IMR-90 (cell line): ENCODE measurements around the gene PC. TPM values are rescaled to one million over a fixed set of nuclear protein-coding genes. Genes with fewer than 3 reads are reported as not detected.

Source experiments
- ATAC-seq: fragments of 200-7000 bp; cut with Tn5 transposase; 2 replicates; pipeline ENCODE4 v1.9.1; 2020; ENCODE audit warnings: low read depth, mild to moderate bottlenecking, moderate library complexity
- BruUV-seq: library from RNA; stranded (reverse); fragments of 400-500 nt; replicated peaks from 2 replicates; lab custom pipeline; 2021; lab: Mats Ljungman, UMichigan
- CTCF ChIA-PET: fragments of 300-600 bp; formaldehyde crosslinking; extraction: SDS; loops from one replicate; lab custom pipeline; 2021; ENCODE audit warnings: antibody characterized with exemption; lab: Yijun Ruan, JAX
- POLR2A ChIA-PET: fragments of 300-600 bp; sonication (Branson Sonifier 250); formaldehyde crosslinking; loops from one replicate; lab custom pipeline; 2022; ENCODE audit warnings: antibody characterized with exemption; ENCODE audit not compliant: unreplicated experiment; lab: Charles Lee
- DNase-seq: peaks from one replicate; pipeline ENCODE4 v3.0.0; 2013
- H2AFZ ChIP-seq: replicated peaks from 2 replicates; pipeline ENCODE3; 2013; ENCODE audit warnings: low read length, mild to moderate bottlenecking; ENCODE audit not compliant: poor library complexity
- H2AK5ac ChIP-seq: 2 replicates; pipeline ENCODE4 v1.6.1; 2013; ENCODE audit warnings: low read depth, low read length, inconsistent platforms
- H2AK9ac ChIP-seq: replicated peaks from 2 replicates; pipeline ENCODE3; 2013; ENCODE audit warnings: mild to moderate bottlenecking, low read depth, low read length, moderate library complexity; ENCODE audit not compliant: poor library complexity
- H2BK120ac ChIP-seq: 2 replicates; pipeline ENCODE4 v1.6.1; 2013; ENCODE audit warnings: low read depth, low read length, inconsistent platforms
- H2BK15ac ChIP-seq: 3 replicates; pipeline ENCODE4 v1.6.1; 2013; ENCODE audit warnings: low read depth, low read length, inconsistent platforms
- H2BK20ac ChIP-seq: 2 replicates; pipeline ENCODE4 v1.6.1; 2013; ENCODE audit warnings: low read depth, mild to moderate bottlenecking, inconsistent platforms, low read length, moderate library complexity
- H2BK5ac ChIP-seq: 2 replicates; pipeline ENCODE4 v1.6.1; 2013; ENCODE audit warnings: mild to moderate bottlenecking, low read depth, low read length, inconsistent platforms; ENCODE audit not compliant: poor library complexity, severe bottlenecking
- H3K14ac ChIP-seq: replicated peaks from 2 replicates; pipeline ENCODE4 v1.6.1; 2013; ENCODE audit warnings: low read depth, low read length, inconsistent platforms
- H3K18ac ChIP-seq: 2 replicates; pipeline ENCODE4 v1.6.1; 2013; ENCODE audit warnings: low read depth, low read length, control low read depth
- H3K23ac ChIP-seq: 2 replicates; pipeline ENCODE4 v1.6.1; 2013; ENCODE audit warnings: low read depth, low read length, inconsistent platforms
- H3K27ac ChIP-seq: 2 replicates; pipeline ENCODE4 v1.5.1; 2013; ENCODE audit warnings: mild to moderate bottlenecking, control low read depth, low read length; ENCODE audit not compliant: insufficient read depth
- H3K27me3 ChIP-seq: 2 replicates; pipeline ENCODE4 v1.6.1; 2013; ENCODE audit warnings: low read length; ENCODE audit not compliant: control insufficient read depth, insufficient read depth
- H3K36me3 ChIP-seq: 2 replicates; pipeline ENCODE4 v1.6.1; 2013; ENCODE audit warnings: low read length, mixed read lengths; ENCODE audit not compliant: control insufficient read depth, insufficient read depth
- H3K4ac ChIP-seq: 2 replicates; pipeline ENCODE4 v1.6.1; 2013; ENCODE audit warnings: low read depth, low read length, inconsistent platforms
- H3K4me1 ChIP-seq: 2 replicates; pipeline ENCODE4 v1.6.1; 2013; ENCODE audit warnings: low read length, mixed read lengths; ENCODE audit not compliant: control insufficient read depth, insufficient read depth
- H3K4me2 ChIP-seq: 2 replicates; pipeline ENCODE4 v1.6.1; 2013; ENCODE audit warnings: low read depth, mild to moderate bottlenecking, control low read depth, low read length, moderate library complexity
- H3K4me3 ChIP-seq: 2 replicates; pipeline ENCODE4 v1.5.1; 2013; ENCODE audit warnings: low read depth, mild to moderate bottlenecking, control low read depth, low read length, moderate library complexity; ENCODE audit not compliant: insufficient read depth
- H3K56ac ChIP-seq: 2 replicates; pipeline ENCODE4 v1.6.1; 2013; ENCODE audit warnings: low read length, inconsistent platforms; ENCODE audit not compliant: insufficient read depth; ENCODE audit errors: extremely low read depth
- H3K79me1 ChIP-seq, 2 experiments: 2 replicates each; pipeline ENCODE4 v1.6.1; 2013; ENCODE audit warnings: low read length in 2 of 2, inconsistent platforms in 1 of 2, low read depth in 1 of 2
- H3K9ac ChIP-seq: 2 replicates; pipeline ENCODE4 v1.6.1; 2013; ENCODE audit warnings: low read depth, low read length, control low read depth
- H3K9me1 ChIP-seq: 2 replicates; pipeline ENCODE4 v1.6.1; 2013; ENCODE audit warnings: low read length, inconsistent platforms; ENCODE audit not compliant: insufficient read depth
- H3K9me3 ChIP-seq: 2 replicates; pipeline ENCODE4 v1.6.1; 2013; ENCODE audit warnings: low read length; ENCODE audit not compliant: control insufficient read depth, insufficient read depth
- H4K20me1 ChIP-seq: 2 replicates; pipeline ENCODE4 v1.6.1; 2013; ENCODE audit warnings: low read length, inconsistent platforms; ENCODE audit not compliant: insufficient read depth
- H4K5ac ChIP-seq: 2 replicates; pipeline ENCODE4 v1.6.1; 2013; ENCODE audit warnings: mild to moderate bottlenecking, low read depth, low read length, control low read depth
- H4K8ac ChIP-seq, 2 experiments: 2 replicates each; pipeline ENCODE4 v1.6.1; 2013; ENCODE audit warnings: low read depth in 2 of 2, low read length in 2 of 2, control low read depth in 1 of 2, inconsistent platforms in 1 of 2
- H4K91ac ChIP-seq: 2 replicates; pipeline ENCODE4 v1.6.1; 2013; ENCODE audit warnings: low read depth, low read length, inconsistent platforms; ENCODE audit not compliant: insufficient read depth
- BHLHE40 ChIP-seq: fragments of 150-350 bp; IDR thresholded peaks from 2 replicates; pipeline ENCODE4 v1.6.1; 2016; ENCODE audit warnings: mild to moderate bottlenecking, low read depth, low read length
- NFE2L2 ChIP-seq: fragments of 150-350 bp; IDR thresholded peaks from 2 replicates; pipeline ENCODE4 v1.6.1; 2016; ENCODE audit warnings: low read depth, mild to moderate bottlenecking, low read length
- RCOR1 ChIP-seq: IDR thresholded peaks from 2 replicates; pipeline ENCODE4 v1.6.1; 2012; ENCODE audit warnings: mild to moderate bottlenecking, low read length, improper control_type of control experiment; ENCODE audit not compliant: insufficient replicate concordance
- WGBS, 2 experiments: methylation state at CpG; one replicate each; pipeline versions ENCODE4 v1.1.5 to v1.1.7; 2013; ENCODE audit warnings: missing lambda C conversion rate in 2 of 2; ENCODE audit not compliant: insufficient read length in 1 of 2; ENCODE audit errors: extremely low coverage in 2 of 2; 5-methylcytosine and 5-hydroxymethylcytosine counted together
- dilution Hi-C: fragments of 300-500 bp; cut with HindIII; formaldehyde crosslinking; loops from one replicate; pipeline ENCODE4 v1.14.3; 2018; ENCODE audit warnings: low sequenced_read_pairs; ENCODE audit not compliant: unreplicated experiment
- in situ Hi-C: fragments of 300-500 bp; cut with MboI; formaldehyde crosslinking; loops from 3 replicates; pipeline ENCODE4 v1.14.3; 2019; ENCODE audit warnings: low sequenced_read_pairs, inconsistent platforms, mixed read lengths
- intact Hi-C: fragments of 100-400 bp; cut with micrococcal nuclease; formaldehyde crosslinking; loops from 2 replicates; pipeline ENCODE4 v1.10.0; 2022
- polyA plus RNA-seq, 3 experiments: library from polyadenylated mRNA; depleted of rRNA; stranded (reverse); fragments of >200 nt; gene quantifications; 2 replicates each; pipeline ENCODE4 v1.2.3, GENCODE V29; 2012; ENCODE audit warnings: low replicate concordance in 1 of 3
- total RNA-seq: library from RNA; depleted of rRNA; stranded (reverse); fragments of >200 nt; gene quantifications from 2 replicates; pipeline ENCODE4 v1.2.3, GENCODE V29; 2012

The PC gene
- total and polyA plus RNA-seq, 2 of the 4 experiments (the other 2 are of a cell fraction): 13.6 to 15.7 TPM

DNA sequence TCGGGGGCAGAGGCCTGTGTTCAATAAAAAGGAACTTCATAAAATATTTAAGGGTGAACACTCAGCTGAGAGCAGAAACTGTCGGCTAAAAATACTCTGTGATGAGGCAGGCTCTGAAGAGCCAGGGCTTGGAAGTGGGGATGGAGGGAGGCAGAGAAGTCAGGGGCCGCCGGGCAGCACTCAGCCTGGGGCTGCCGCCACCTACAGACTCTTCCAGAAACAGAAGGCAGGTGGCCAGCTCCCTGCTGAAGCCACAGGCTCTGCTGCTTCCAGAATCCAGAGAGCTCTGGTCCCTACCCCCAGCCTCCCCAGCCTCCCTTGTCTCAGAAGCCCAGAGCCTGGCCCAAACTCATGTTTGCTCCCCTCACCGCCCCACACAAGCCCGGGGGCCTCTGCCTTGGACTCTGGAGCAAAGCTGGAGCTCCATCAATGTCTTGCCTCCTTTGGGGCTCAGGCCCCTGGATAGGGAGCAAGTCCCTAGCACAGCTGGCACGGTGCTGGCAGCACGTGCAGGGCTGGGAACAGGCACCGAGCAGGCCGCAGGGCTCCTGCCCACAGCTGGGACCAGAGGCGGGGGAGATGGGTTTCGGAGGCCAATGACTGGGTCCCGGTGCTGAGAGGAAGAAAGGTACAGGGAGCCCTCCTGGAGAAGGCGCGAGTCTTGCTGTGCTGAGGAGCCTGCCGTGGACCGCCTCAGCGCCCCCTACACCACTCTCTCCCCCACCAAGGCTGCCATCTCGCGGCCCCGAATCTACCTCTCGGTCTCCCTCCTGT is 93.1 kb downstream of the PC start:
- POLR2A ChIA-PET: no interaction called here
- in situ Hi-C loops: no loop called here
- 79% methylated on average over 5 of the region's 23 CpGs; no CpG with 5 or more reads in 1 of the 2 experiments for WGBS, 2 experiments

More for the DNA sequence above, 93.1 kb downstream of the PC start:
- peaks cover 51% of the 10 kb centered on the region; the same call in 1 of the 2 replicates for H3K36me3 ChIP-seq
- CTCF ChIA-PET: no interaction called here
- H3K9me1 ChIP-seq: no peaks in the 10 kb centered on the region
- H3K4me1 ChIP-seq: peaks cover 2% of the 10 kb centered on the region; the same call in 1 of the 2 replicates
- H4K91ac ChIP-seq: no peak overlapping the region
- no peak for DNase-seq
- no peak overlapping the region for H3K18ac ChIP-seq
- H3K4me3 ChIP-seq: no peak overlapping the region
- no peak overlapping the region for H3K9ac ChIP-seq
- no peak for ATAC-seq
- H2BK5ac ChIP-seq: no peak overlapping the region
- H3K4me2 ChIP-seq: no peak overlapping the region
- H2BK20ac ChIP-seq: no peak overlapping the region
- no peak overlapping the region for H2BK15ac ChIP-seq
- no peak overlapping the region for H2AFZ ChIP-seq
- H3K79me1 ChIP-seq: no peaks in the 10 kb centered on the region; a peak in 1 of 4 replicates
- H3K14ac ChIP-seq: no peak overlapping the region
- no peak overlapping the region for H3K27ac ChIP-seq
- H2AK5ac ChIP-seq: no peak overlapping the region
- no peak overlapping the region for H2AK9ac ChIP-seq
- no peak overlapping the region for H3K23ac ChIP-seq
- H2BK120ac ChIP-seq: no peak overlapping the region
- no peak overlapping the region for H3K4ac ChIP-seq
- no peak overlapping the region for H3K56ac ChIP-seq
- intact Hi-C loops: no loop called here
- H4K5ac ChIP-seq: no peak overlapping the region
- BruUV-seq: no TSS peak
- H3K27me3 ChIP-seq: no peaks in the 10 kb centered on the region
- peaks cover 6% of the 10 kb centered on the region; the same call in 1 of the 2 replicates for H4K20me1 ChIP-seq
- H3K9me3 ChIP-seq: no peaks in the 10 kb centered on the region
- H4K8ac ChIP-seq: no peak overlapping the region
- dilution Hi-C loops: no loop called here
- TF ChIP-seq RCOR1 (no peak), NFE2L2 (no peak), BHLHE40 (no peak)
